Heart left ventricle (tissue), 16 donors: ENCODE data around the gene RBM47. TPM values are rescaled to one million over a fixed set of nuclear protein-coding genes. Genes with fewer than 3 reads are reported as not detected.

Experiments
- ATAC-seq, 4 donors: fragments of 200-7000 bp; cut with Tn5 transposase; one replicate each; pipeline ENCODE4 v1.9.1; 2020 to 2022; ENCODE audit warnings: moderate library complexity in 4 of 4, mild to moderate bottlenecking in 3 of 4, moderate number of reproducible peaks in 1 of 4
- DNase-seq, 5 donors: peaks; one replicate each; pipeline ENCODE4 v3.0.0-alpha.2; 2020
- H3K27ac ChIP-seq, 12 donors: fragments of 200-600 bp; sonication (generic) in 4 of 12; one replicate each; pipeline versions ENCODE4 v1.5.0 to v1.8.0; 2016 to 2022; ENCODE audit warnings: mild to moderate bottlenecking in 2 of 12
- H3K27me3 ChIP-seq, 9 donors: fragments of 200-600 bp; sonication (generic) in 2 of 9; one replicate each; pipeline versions ENCODE4 v1.5.1 to v1.8.0; 2016 to 2022; ENCODE audit warnings: mild to moderate bottlenecking in 3 of 9
- H3K36me3 ChIP-seq, 9 donors: fragments of 200-600 bp; sonication (generic) in 2 of 9; one replicate each; pipeline versions ENCODE4 v1.5.0 to v1.8.0; 2018 to 2022; ENCODE audit warnings: mild to moderate bottlenecking in 2 of 9
- H3K4me1 ChIP-seq, 12 donors: fragments of 200-600 bp; sonication (generic) in 4 of 12; one replicate each; pipeline versions ENCODE4 v1.5.0 to v1.8.0; 2016 to 2022; ENCODE audit warnings: mild to moderate bottlenecking in 3 of 12
- H3K4me3 ChIP-seq, 12 donors: fragments of 200-600 bp; sonication (generic) in 4 of 12; one replicate each; pipeline versions ENCODE4 v1.5.0 to v1.8.0; 2017 to 2022; ENCODE audit warnings: mild to moderate bottlenecking in 9 of 12, moderate library complexity in 4 of 12
- H3K9me3 ChIP-seq, 12 donors: fragments of 200-600 bp; sonication (generic) in 4 of 12; one replicate each; pipeline versions ENCODE4 v1.5.0 to v1.8.0; 2016 to 2022; ENCODE audit warnings: mild to moderate bottlenecking in 1 of 12
- CTCF ChIP-seq, 12 donors: fragments of 200-600 bp; sonication (generic) in 4 of 12; IDR thresholded peaks; one replicate each; pipeline versions ENCODE4 v1.5.0 to v1.8.0; 2018 to 2022; ENCODE audit warnings: antibody characterized with exemption in 12 of 12, mild to moderate bottlenecking in 5 of 12
- POLR2A ChIP-seq, 2 donors: fragments of 450-650 bp; IDR thresholded peaks; one replicate each; pipeline ENCODE4 v1.6.1; 2017; ENCODE audit warnings: antibody characterized with exemption in 2 of 2, mild to moderate bottlenecking in 2 of 2, moderate library complexity in 2 of 2
- WGBS, 4 donors: extraction: QIAGEN DNeasy Blood & Tissue Kit in 2 of 4; methylation state at CpG; one replicate each; pipeline versions ENCODE4 v1.1.5 to v1.1.7; 2013 to 2018; 5-methylcytosine and 5-hydroxymethylcytosine counted together
- intact Hi-C, 10 donors: fragments of 100-400 bp; cut with DNase I; formaldehyde crosslinking; loops; one replicate each; pipeline versions ENCODE4 v1.11.1 to v1.14.2; 2022
- polyA plus RNA-seq, 2 donors: library from polyadenylated mRNA; stranded (reverse); fragments of 200-250 nt; gene quantifications; one replicate each; pipeline ENCODE4 v1.2.3, GENCODE V29; 2013
- total RNA-seq, 9 donors: library from RNA; depleted of rRNA in 2 of 9; stranded (reverse); fragments of >200 nt in 2 of 9; fragmentation: NEBNext Ultra II Directional in 3 of 9; extraction: Animal tissue kit (Norgen Biotek cat#: 25700) in 3 of 9; gene quantifications; one replicate each; pipeline versions ENCODE4 v1.1.0 to v1.2.4, GENCODE V29; 2016 to 2023
- donor health status: ischemic (EF 13 %, LVEDD 7.1; RV severe dilation, severe dysfunction).
- donor health status: healthy with polysubstance abuse.
- donor health status: DM: no; HTN: yes; CAD: no.
- donor health status: DM: no; HTN: no; CAD: no.
- donor health status: ischemic (EF 25% LVEDD 6.9; RV normal size, moderate dysfunction).
- donor health status: ischemic (EF 25% LVEDD 5.7; RV mildly dilated, moderate dysfunction).
- donor health status: healthy.
- donor health status: DM: yes; HTN: yes; CAD: no.
- donor health status: ischemic (EF 35%, LVEDD 5.7; RV mildly dilated, moderate dysfunction).
- donor health status: nonischemic (EF 11% LVEDD 7.7; RV severe dilation, severe dysfunction).
- donor health status: DM: yes; HTN: yes; CAD: no.
- donor health status: PGD.
- donor health status: ischemic (EF 29% LVEDD 5.4; RV normal size, mild dysfunction).
- donor health status: nonischemic (EF 23%, LVEDD 6.1; RV moderate dilation, normal function).

RBM47 gene
- total and polyA plus RNA-seq, 11 donors: 0.50 to 29.9 (median 3.5) TPM

- H3K9me3 ChIP-seq: no peaks in the 10 kb centered on the region
- H3K4me3 ChIP-seq: no peak overlapping the region
- no peaks in the 10 kb centered on the region for H3K36me3 ChIP-seq
- ATAC-seq (no peak), DNase-seq (no peak)
- no peaks in the 10 kb centered on the region for H3K27me3 ChIP-seq
- H3K4me1 ChIP-seq: peaks cover 0 to 5% (median 0%) of the 10 kb centered on the region in 12 donors
- 88 to 89% (median 89%) methylated on average over 11 of the region's 11 CpGs for WGBS, 4 donors
- H3K27ac ChIP-seq: no peak overlapping the region
- intact Hi-C loops: no loop called here
- TF ChIP-seq CTCF (IDR thresholded peaks at IDR 0.05) (no peak), POLR2A (IDR thresholded peaks at IDR 0.05) (no peak)
These were observed 121.7 kb downstream of the RBM47 start for GRCh38 chr4:40507977-40508376.

GRCh38 chr4:40506492-40506891 lies 123.2 kb downstream of the RBM47 start:
- WGBS, 4 donors: 88 to 92% (median 91%) methylated on average over 3 of the region's 3 CpGs
- TF ChIP-seq CTCF (IDR thresholded peaks at IDR 0.05) (no peak), POLR2A (IDR thresholded peaks at IDR 0.05) (no peak)
- H3K4me1 ChIP-seq: peaks cover 0 to 12% (median 0%) of the 10 kb centered on the region in 12 donors
- H3K4me3 ChIP-seq: no peak overlapping the region
- no peaks in the 10 kb centered on the region for H3K27me3 ChIP-seq
- H3K36me3 ChIP-seq: no peaks in the 10 kb centered on the region
- DNase-seq (no peak), ATAC-seq (no peak)
- no peak overlapping the region for H3K27ac ChIP-seq
- no peaks in the 10 kb centered on the region for H3K9me3 ChIP-seq
- intact Hi-C loops: no loop called here

- H3K9me3 ChIP-seq: no peaks in the 10 kb centered on the region
- no peak overlapping the region for H3K4me3 ChIP-seq
- H3K27me3 ChIP-seq: no peaks in the 10 kb centered on the region
- ATAC-seq (no peak), DNase-seq (no peak)
- TF ChIP-seq CTCF (IDR thresholded peaks at IDR 0.05) (no peak), POLR2A (IDR thresholded peaks at IDR 0.05) (no peak)
- WGBS, 4 donors: 55 to 61% (median 57%) methylated on average over 3 of the region's 3 CpGs
- peaks cover 0 to 12% (median 0%) of the 10 kb centered on the region in 12 donors for H3K4me1 ChIP-seq
- intact Hi-C loops: no loop called here
- no peak overlapping the region for H3K27ac ChIP-seq
- H3K36me3 ChIP-seq: no peaks in the 10 kb centered on the region
These were observed 123.6 kb downstream of the RBM47 start for GRCh38 chr4:40506066-40506465.

GRCh38 chr4:40502934-40503333 lies 126.7 kb downstream of the RBM47 start:
- ATAC-seq (no peak), DNase-seq (no peak)
- 76 to 95% (median 91%) methylated on average over 1 of the region's 1 CpG for WGBS, 4 donors
- peak overlapping the region in 1 of 12 donors; percentile 34 for H3K27ac ChIP-seq
- intact Hi-C loops: no loop called here
- no peak for TF ChIP-seq POLR2A (IDR thresholded peaks at IDR 0.05)
- no peak for TF ChIP-seq CTCF (IDR thresholded peaks at IDR 0.05)
- H3K36me3 ChIP-seq: no peaks in the 10 kb centered on the region
- H3K27me3 ChIP-seq: no peaks in the 10 kb centered on the region
- H3K4me3 ChIP-seq: no peak overlapping the region
- H3K9me3 ChIP-seq: no peaks in the 10 kb centered on the region
- H3K4me1 ChIP-seq: peaks cover 0 to 12% (median 0%) of the 10 kb centered on the region in 12 donors
